GM12892 (cell line): ENCODE data around the gene MFSD6L.

Experiments used
- POLR2A ChIP-seq: IDR thresholded peaks from 2 replicates; pipeline ENCODE4 v1.6.1; 2011; ENCODE audit warnings: low read depth, low read length, control low read depth
- TAF1 ChIP-seq: IDR thresholded peaks from 2 replicates; pipeline ENCODE4 v1.6.1; 2011; ENCODE audit warnings: low read depth, mild to moderate bottlenecking, control low read depth, low read length, borderline replicate concordance

GRCh38 chr17:8806253-8806925 lies 7.2 kb upstream of the MFSD6L start:
- no peak for TF ChIP-seq TAF1
- no peak for TF ChIP-seq POLR2A
